Neural cell (in vitro differentiated cells): ENCODE results near the gene C6orf163. TPM values are rescaled to one million over a fixed set of nuclear protein-coding genes. Genes with fewer than 3 reads are reported as not detected.

Source experiments
- H2AFZ ChIP-seq: fragments of 200-600, 300-800 bp; sonication (generic), shearing (Covaris generic); 2 replicates; pipeline ENCODE4 v1.6.0; 2014; ENCODE audit warnings: low read depth, mild to moderate bottlenecking, antibody characterized with exemption, low read length, moderate library complexity
- H3F3A ChIP-seq: fragments of 200-600 bp; shearing (Covaris generic); 2 replicates; pipeline ENCODE4 v1.6.1; 2016; ENCODE audit warnings: mild to moderate bottlenecking, moderate library complexity, mixed read lengths, antibody characterized with exemption, low read length; ENCODE audit not compliant: insufficient read depth, poor library complexity, severe bottlenecking
- H3K27ac ChIP-seq: fragments of 200-600, 300-800 bp; sonication (generic), shearing (Covaris generic); 2 replicates; pipeline ENCODE4 v1.5.1; 2014; ENCODE audit warnings: mild to moderate bottlenecking, low read length, moderate library complexity
- H3K27me3 ChIP-seq: fragments of 300-800, 200-600 bp; sonication (generic), shearing (Covaris generic); 2 replicates; pipeline ENCODE4 v1.6.0; 2014; ENCODE audit warnings: mild to moderate bottlenecking, low read depth, low read length, moderate library complexity; ENCODE audit not compliant: insufficient read depth
- H3K36me3 ChIP-seq: fragments of 300-800, 200-600 bp; sonication (generic), shearing (Covaris generic); 2 replicates; pipeline ENCODE4 v1.5.1; 2014; ENCODE audit warnings: mild to moderate bottlenecking, antibody characterized with exemption, low read length, moderate library complexity; ENCODE audit not compliant: insufficient read depth
- H3K4me2 ChIP-seq: fragments of 300-800, 200-600 bp; sonication (generic), shearing (Covaris generic); 2 replicates; pipeline ENCODE4 v1.6.0; 2014; ENCODE audit warnings: mild to moderate bottlenecking, low read length
- H3K4me3 ChIP-seq: fragments of 300-800, 200-600 bp; sonication (generic), shearing (Covaris generic); 2 replicates; pipeline ENCODE4 v1.5.1; 2014; ENCODE audit warnings: mild to moderate bottlenecking, low read length, moderate library complexity
- H3K79me2 ChIP-seq: fragments of 200-600 bp; shearing (Covaris generic); replicated peaks from 2 replicates; pipeline ENCODE4 v1.6.0; 2014; ENCODE audit warnings: mild to moderate bottlenecking, low read length, moderate library complexity; ENCODE audit not compliant: insufficient read depth
- H3K9ac ChIP-seq: fragments of 300-800, 200-600 bp; sonication (generic), shearing (Covaris generic); 2 replicates; pipeline ENCODE4 v1.6.1; 2016; ENCODE audit warnings: mild to moderate bottlenecking, low read length, mixed read lengths
- H3K9me2 ChIP-seq: fragments of 200-600 bp; shearing (Covaris generic); 2 replicates; pipeline ENCODE4 v1.6.1; 2016; ENCODE audit warnings: mild to moderate bottlenecking, low read length, mixed read lengths; ENCODE audit not compliant: insufficient read depth
- H3K9me3 ChIP-seq: fragments of 200-600, 300-800 bp; sonication (generic), shearing (Covaris generic); 2 replicates; pipeline ENCODE4 v1.6.1; 2016; ENCODE audit warnings: mild to moderate bottlenecking, mixed run types, low read length, moderate library complexity, mixed read lengths
- H4K20me1 ChIP-seq: fragments of 200-600 bp; shearing (Covaris generic); 2 replicates; pipeline ENCODE4 v1.6.1; 2016; ENCODE audit warnings: mild to moderate bottlenecking, mixed run types; ENCODE audit not compliant: insufficient read depth
- CTCF ChIP-seq: fragments of 450-650 bp; IDR thresholded peaks from 2 replicates; pipeline ENCODE4 v1.5.1; 2014; ENCODE audit warnings: antibody characterized with exemption, mild to moderate bottlenecking, moderate library complexity; ENCODE audit not compliant: poor library complexity, severe bottlenecking
- EP300 ChIP-seq: fragments of 450-650 bp; conservative IDR thresholded peaks from 2 replicates; pipeline ENCODE4 v1.6.1; 2014; ENCODE audit warnings: antibody characterized with exemption, mild to moderate bottlenecking, moderate library complexity; ENCODE audit not compliant: poor library complexity, severe bottlenecking
- EZH2 ChIP-seq: fragments of 200-600, 300-800 bp; shearing (Covaris generic), sonication (generic); IDR thresholded peaks from 2 replicates; pipeline ENCODE4 v1.6.1; 2014; ENCODE audit warnings: antibody characterized with exemption, low read length, borderline replicate concordance, mild to moderate bottlenecking; ENCODE audit not compliant: insufficient read depth, poor library complexity, severe bottlenecking
- MXI1 ChIP-seq: fragments of 450-650 bp; conservative IDR thresholded peaks from 2 replicates; pipeline ENCODE4 v1.6.1; 2014; ENCODE audit warnings: antibody characterized with exemption, mild to moderate bottlenecking; ENCODE audit not compliant: poor library complexity, severe bottlenecking
- POLR2AphosphoS5 ChIP-seq: IDR thresholded peaks from 2 replicates; pipeline ENCODE4 v1.6.1; 2012
- RAD21 ChIP-seq: fragments of 450-650 bp; conservative IDR thresholded peaks from 2 replicates; pipeline ENCODE4 v1.6.1; 2014; ENCODE audit warnings: antibody characterized with exemption, mild to moderate bottlenecking, moderate library complexity
- REST ChIP-seq: IDR thresholded peaks from 2 replicates; pipeline ENCODE4 v1.6.1; 2012; ENCODE audit warnings: borderline replicate concordance
- SMC3 ChIP-seq: fragments of 450-650 bp; conservative IDR thresholded peaks from 2 replicates; pipeline ENCODE4 v1.6.1; 2014; ENCODE audit warnings: antibody characterized with exemption, mild to moderate bottlenecking, moderate library complexity; ENCODE audit not compliant: poor library complexity
- TAF1 ChIP-seq: IDR thresholded peaks from 2 replicates; pipeline ENCODE4 v1.6.1; 2012; ENCODE audit warnings: low read depth
- polyA plus RNA-seq: library from polyadenylated mRNA; depleted of rRNA; stranded (reverse); fragments of >200 nt; gene quantifications from 2 replicates; pipeline ENCODE4 v1.2.3, GENCODE V29; 2014

The C6orf163 gene
- polyA plus RNA-seq, 1 donor from 2014 or later = 1.8 TPM

- H3K4me2 ChIP-seq = no peak overlapping the region
- H3K9me2 ChIP-seq = no peaks in the 10 kb centered on the region
- no peaks in the 10 kb centered on the region for H4K20me1 ChIP-seq
- H3K27me3 ChIP-seq = no peaks in the 10 kb centered on the region
- no peaks in the 10 kb centered on the region for H3K9me3 ChIP-seq
- H3K4me3 ChIP-seq = no peak overlapping the region
- H3F3A ChIP-seq = no peaks in the 10 kb centered on the region
- no peaks in the 10 kb centered on the region for H3K36me3 ChIP-seq
- H3K27ac ChIP-seq = no peak overlapping the region
- no peak for TF ChIP-seq CTCF
- TF ChIP-seq RAD21 = no peak
- no peak for TF ChIP-seq MXI1
- TF ChIP-seq REST = no peak
- no peak for TF ChIP-seq SMC3
- TF ChIP-seq TAF1 = no peak
- no peak for TF ChIP-seq POLR2AphosphoS5
- no peak for TF ChIP-seq EZH2
- no peak for TF ChIP-seq EP300
- no peak overlapping the region for H2AFZ ChIP-seq
- H3K79me2 ChIP-seq = no peaks in the 10 kb centered on the region
- no peak overlapping the region for H3K9ac ChIP-seq
These were observed 31.8 kb upstream of the C6orf163 start for GRCh38 chr6:87312860-87313259.

GRCh38 chr6:87315071-87315470, 29.5 kb upstream of the C6orf163 start:
- Histone ChIP-seq H3K4me3 (no peak overlapping the region), H4K20me1 (no peaks in the 10 kb centered on the region), H2AFZ (no peak overlapping the region), H3K79me2 (no peaks in the 10 kb centered on the region), H3K9ac (no peak overlapping the region), H3K9me2 (no peaks in the 10 kb centered on the region), H3K27me3 (no peaks in the 10 kb centered on the region), H3F3A (no peaks in the 10 kb centered on the region), H3K4me2 (no peak overlapping the region), H3K36me3 (no peaks in the 10 kb centered on the region), H3K27ac (no peak overlapping the region), H3K9me3 (no peaks in the 10 kb centered on the region)
- TF ChIP-seq SMC3 (no peak), EP300 (no peak), EZH2 (no peak), REST (no peak), TAF1 (no peak), MXI1 (no peak), CTCF (no peak), RAD21 (no peak), POLR2AphosphoS5 (no peak)
